ENCODE data around the gene TCHP.

GRCh38 chr12:109926016-109926415 is 25.9 kb downstream of the TCHP start:
- TF ChIP-seq POLR2AphosphoS5 (IDR thresholded peaks at IDR 0.05; ENCODE audit: low read depth): no peak
- TF ChIP-seq, protein P1, sequence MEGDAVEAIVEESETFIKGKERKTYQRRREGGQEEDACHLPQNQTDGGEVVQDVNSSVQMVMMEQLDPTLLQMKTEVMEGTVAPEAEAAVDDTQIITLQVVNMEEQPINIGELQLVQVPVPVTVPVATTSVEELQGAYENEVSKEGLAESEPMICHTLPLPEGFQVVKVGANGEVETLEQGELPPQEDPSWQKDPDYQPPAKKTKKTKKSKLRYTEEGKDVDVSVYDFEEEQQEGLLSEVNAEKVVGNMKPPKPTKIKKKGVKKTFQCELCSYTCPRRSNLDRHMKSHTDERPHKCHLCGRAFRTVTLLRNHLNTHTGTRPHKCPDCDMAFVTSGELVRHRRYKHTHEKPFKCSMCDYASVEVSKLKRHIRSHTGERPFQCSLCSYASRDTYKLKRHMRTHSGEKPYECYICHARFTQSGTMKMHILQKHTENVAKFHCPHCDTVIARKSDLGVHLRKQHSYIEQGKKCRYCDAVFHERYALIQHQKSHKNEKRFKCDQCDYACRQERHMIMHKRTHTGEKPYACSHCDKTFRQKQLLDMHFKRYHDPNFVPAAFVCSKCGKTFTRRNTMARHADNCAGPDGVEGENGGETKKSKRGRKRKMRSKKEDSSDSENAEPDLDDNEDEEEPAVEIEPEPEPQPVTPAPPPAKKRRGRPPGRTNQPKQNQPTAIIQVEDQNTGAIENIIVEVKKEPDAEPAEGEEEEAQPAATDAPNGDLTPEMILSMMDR (conservative IDR thresholded peaks at IDR 0.05; ENCODE audit: low read depth in 2 of 2): no peak
- TF ChIP-seq EZH2 (IDR thresholded peaks at IDR 0.05; ENCODE audit: low read depth, unreplicated experiment): no peak
- no peak for TF ChIP-seq REST (IDR thresholded peaks at IDR 0.05; ENCODE audit: unreplicated experiment)
- no peak for TF ChIP-seq EZH2phosphoT487 (IDR thresholded peaks at IDR 0.05; ENCODE audit: unreplicated experiment)
- TF ChIP-seq CREB1 (CRISPR knock-in tag; IDR thresholded peaks at IDR 0.05; ENCODE audit: low read depth): no peak
- no peak for TF ChIP-seq JUNB (IDR thresholded peaks at IDR 0.05; ENCODE audit: unreplicated experiment)
- TF ChIP-seq, protein P2, sequence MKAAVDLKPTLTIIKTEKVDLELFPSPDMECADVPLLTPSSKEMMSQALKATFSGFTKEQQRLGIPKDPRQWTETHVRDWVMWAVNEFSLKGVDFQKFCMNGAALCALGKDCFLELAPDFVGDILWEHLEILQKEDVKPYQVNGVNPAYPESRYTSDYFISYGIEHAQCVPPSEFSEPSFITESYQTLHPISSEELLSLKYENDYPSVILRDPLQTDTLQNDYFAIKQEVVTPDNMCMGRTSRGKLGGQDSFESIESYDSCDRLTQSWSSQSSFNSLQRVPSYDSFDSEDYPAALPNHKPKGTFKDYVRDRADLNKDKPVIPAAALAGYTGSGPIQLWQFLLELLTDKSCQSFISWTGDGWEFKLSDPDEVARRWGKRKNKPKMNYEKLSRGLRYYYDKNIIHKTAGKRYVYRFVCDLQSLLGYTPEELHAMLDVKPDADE (IDR thresholded peaks at IDR 0.05): no peak
- TF ChIP-seq ZNF114 (CRISPR knock-in tag; IDR thresholded peaks at IDR 0.05): no peak
- TF ChIP-seq ZNF331 (CRISPR knock-in tag; IDR thresholded peaks at IDR 0.05; ENCODE audit: low read depth): no peak
- TF ChIP-seq STAT1 (IDR thresholded peaks at IDR 0.05; ENCODE audit: unreplicated experiment): no peak
- no peak for TF ChIP-seq ZNF462 (CRISPR knock-in tag; IDR thresholded peaks at IDR 0.05)
- TF ChIP-seq NANOG (IDR thresholded peaks at IDR 0.05; ENCODE audit: borderline replicate concordance): no peak
